Neural progenitor cell (in vitro differentiated cells): ENCODE results near the gene CASTOR1. TPM values are rescaled to one million over a fixed set of nuclear protein-coding genes. Genes with fewer than 3 reads are reported as not detected.

ENCODE experiments used
- DNase-seq: peaks from one replicate; pipeline ENCODE4 v3.0.0-alpha.2; 2016; ENCODE audit warnings: low spot score
- H2AFZ ChIP-seq: fragments of 200-600 bp; sonication (generic); replicated peaks from 2 replicates; pipeline ENCODE4 v1.6.1; 2016; ENCODE audit warnings: antibody characterized with exemption
- H3F3A ChIP-seq: fragments of 200-600 bp; sonication (generic); 2 replicates; pipeline ENCODE4 v1.6.1; 2016; ENCODE audit warnings: antibody characterized with exemption, low read depth
- H3K27ac ChIP-seq: fragments of 200-600 bp; sonication (generic); 2 replicates; pipeline ENCODE4 v1.5.1; 2016; ENCODE audit warnings: mild to moderate bottlenecking
- H3K27me3 ChIP-seq: fragments of 200-600 bp; sonication (generic); 2 replicates; pipeline ENCODE4 v1.6.1; 2016; ENCODE audit warnings: mild to moderate bottlenecking, moderate library complexity
- H3K36me3 ChIP-seq: fragments of 200-600 bp; sonication (generic); 2 replicates; pipeline ENCODE4 v1.5.1; 2016
- H3K4me1 ChIP-seq: fragments of 200-600 bp; sonication (generic); 2 replicates; pipeline ENCODE4 v1.6.1; 2016; ENCODE audit warnings: mixed run types
- H3K4me2 ChIP-seq: fragments of 200-600 bp; sonication (generic); 2 replicates; pipeline ENCODE4 v1.6.1; 2016
- H3K4me3 ChIP-seq: fragments of 200-600 bp; sonication (generic); 2 replicates; pipeline ENCODE4 v1.5.1; 2016
- H3K79me2 ChIP-seq: fragments of 200-600 bp; sonication (generic); 2 replicates; pipeline ENCODE4 v1.6.1; 2016; ENCODE audit warnings: low read depth
- H3K9ac ChIP-seq: fragments of 200-600 bp; sonication (generic); 2 replicates; pipeline ENCODE4 v1.6.1; 2016
- H3K9me3 ChIP-seq: fragments of 200-600 bp; sonication (generic); 2 replicates; pipeline ENCODE4 v1.5.1; 2016; ENCODE audit warnings: low read depth
- H4K20me1 ChIP-seq: fragments of 200-600 bp; sonication (generic); 2 replicates; pipeline ENCODE4 v1.6.1; 2016; ENCODE audit warnings: low read depth
- H3K27ac Mint-ChIP-seq: 3 replicates; pipeline ENCODE4 v1.8.0; 2021; ENCODE audit warnings: mixed read lengths
- H3K27me3 Mint-ChIP-seq: 2 replicates; pipeline ENCODE4 v1.8.0; 2022; ENCODE audit warnings: low read depth, mild to moderate bottlenecking, inconsistent platforms, moderate library complexity, mixed read lengths; ENCODE audit not compliant: insufficient read depth
- H3K36me3 Mint-ChIP-seq: 3 replicates; pipeline ENCODE4 v1.8.0; 2021; ENCODE audit warnings: mixed read lengths
- H3K4me1 Mint-ChIP-seq: 3 replicates; pipeline ENCODE4 v1.8.0; 2021; ENCODE audit warnings: mixed read lengths
- H3K4me3 Mint-ChIP-seq: 3 replicates; pipeline ENCODE4 v1.8.0; 2021; ENCODE audit warnings: mild to moderate bottlenecking, moderate library complexity, mixed read lengths
- H3K9me3 Mint-ChIP-seq: 3 replicates; pipeline ENCODE4 v1.8.0; 2020; ENCODE audit warnings: mixed read lengths
- CTCF ChIP-seq: fragments of 200-600 bp; sonication (generic); IDR thresholded peaks from 2 replicates; pipeline ENCODE4 v1.5.1; 2017; ENCODE audit warnings: antibody characterized with exemption, mild to moderate bottlenecking
- EZH2 ChIP-seq: fragments of 200-600 bp; sonication (generic); IDR thresholded peaks from 2 replicates; pipeline ENCODE4 v1.6.1; 2017; ENCODE audit warnings: antibody characterized with exemption, mild to moderate bottlenecking, moderate library complexity
- EZH2phosphoT487 ChIP-seq: fragments of 200-600 bp; sonication (generic); IDR thresholded peaks from 2 replicates; pipeline ENCODE4 v1.6.1; 2017; ENCODE audit warnings: antibody characterized with exemption
- total RNA-seq: library from RNA; depleted of rRNA; stranded (reverse); fragments of >200 nt; gene quantifications from 2 replicates; pipeline ENCODE4 v1.2.3, GENCODE V29; 2015; ENCODE audit warnings: low replicate concordance

Gene CASTOR1
- total RNA-seq, 1 donor from 2014 or later: 6.2 TPM

- TF ChIP-seq EZH2 (no peak), CTCF (no peak), EZH2phosphoT487 (no peak)
- Histone ChIP-seq H3F3A (no peaks in the 10 kb centered on the region), H3K36me3 (no peaks in the 10 kb centered on the region), H3K79me2 (no peaks in the 10 kb centered on the region), H4K20me1 (no peaks in the 10 kb centered on the region), H2AFZ (no peak overlapping the region), H3K9ac (no peak overlapping the region), H3K4me1 (no peaks in the 10 kb centered on the region), H3K4me2 (no peak overlapping the region), H3K9me3 (no peaks in the 10 kb centered on the region), H3K27me3 (no peaks in the 10 kb centered on the region), H3K27ac (no peak overlapping the region), H3K4me3 (no peak overlapping the region)
- no peak for DNase-seq
- Mint-ChIP-seq H3K4me3 (no peak overlapping the region), H3K27me3 (peaks cover 2% of the 10 kb centered on the region), H3K9me3 (no peaks in the 10 kb centered on the region), H3K36me3 (no peaks in the 10 kb centered on the region), H3K4me1 (no peaks in the 10 kb centered on the region), H3K27ac (no peak overlapping the region)
These were observed 8.8 kb upstream of the CASTOR1 start for GRCh38 chr22:30297991-30298701.

GRCh38 chr22:30297276-30297990 lies 8.1 kb upstream of the CASTOR1 start:
- Mint-ChIP-seq H3K27ac (no peak overlapping the region), H3K4me3 (peak overlapping the region; percentile 43), H3K36me3 (no peaks in the 10 kb centered on the region), H3K4me1 (no peaks in the 10 kb centered on the region), H3K9me3 (no peaks in the 10 kb centered on the region), H3K27me3 (peaks cover 2% of the 10 kb centered on the region)
- H3K36me3 ChIP-seq: no peaks in the 10 kb centered on the region
- H3K4me2 ChIP-seq: no peak overlapping the region
- no peak overlapping the region for H3K27ac ChIP-seq
- H3F3A ChIP-seq: no peaks in the 10 kb centered on the region
- no peak overlapping the region for H2AFZ ChIP-seq
- H3K79me2 ChIP-seq: no peaks in the 10 kb centered on the region
- H3K4me1 ChIP-seq: no peaks in the 10 kb centered on the region
- H4K20me1 ChIP-seq: no peaks in the 10 kb centered on the region
- H3K27me3 ChIP-seq: no peaks in the 10 kb centered on the region
- no peak overlapping the region for H3K9ac ChIP-seq
- H3K9me3 ChIP-seq: no peaks in the 10 kb centered on the region
- TF ChIP-seq EZH2 (no peak), CTCF (no peak), EZH2phosphoT487 (no peak)
- DNase-seq: no peak
- H3K4me3 ChIP-seq: no peak overlapping the region

- Mint-ChIP-seq H3K27me3 (peaks cover 2% of the 10 kb centered on the region), H3K9me3 (no peaks in the 10 kb centered on the region), H3K27ac (no peak overlapping the region), H3K36me3 (no peaks in the 10 kb centered on the region), H3K4me3 (no peak overlapping the region), H3K4me1 (no peaks in the 10 kb centered on the region)
- Histone ChIP-seq H4K20me1 (no peaks in the 10 kb centered on the region), H3K4me3 (no peak overlapping the region), H3K27ac (no peak overlapping the region), H3K79me2 (no peaks in the 10 kb centered on the region), H3K4me2 (no peak overlapping the region), H3K9ac (no peak overlapping the region), H3K9me3 (no peaks in the 10 kb centered on the region), H2AFZ (no peak overlapping the region), H3K36me3 (no peaks in the 10 kb centered on the region), H3K4me1 (no peaks in the 10 kb centered on the region), H3F3A (no peaks in the 10 kb centered on the region), H3K27me3 (no peaks in the 10 kb centered on the region)
- no peak for DNase-seq
- TF ChIP-seq EZH2phosphoT487: no peak
- TF ChIP-seq CTCF: no peak
- TF ChIP-seq EZH2: no peak
These were observed 7.5 kb upstream of the CASTOR1 start for GRCh38 chr22:30296833-30297232.
